Upper lobe of left lung (tissue), 6 donors: ENCODE results near the gene CASS4. TPM values are rescaled to one million over a fixed set of nuclear protein-coding genes. Genes with fewer than 3 reads are reported as not detected.

Experiments
- ATAC-seq, 2 donors: fragments of 200-7000 bp; cut with Tn5 transposase; one replicate each; pipeline ENCODE4 v1.9.1; 2022; ENCODE audit warnings: mild to moderate bottlenecking in 2 of 2, moderate library complexity in 2 of 2; ENCODE audit not compliant: low FRiP score in 2 of 2
- DNase-seq, 2 donors: peaks; one replicate each; pipeline ENCODE4 v3.0.0-alpha.2; 2019 to 2020
- H3K27ac ChIP-seq, 4 donors: fragments of 200-600 bp; sonication (generic); one replicate each; pipeline ENCODE4 v1.5.1; 2016 to 2019
- H3K27me3 ChIP-seq, 4 donors: fragments of 200-600 bp; sonication (generic); one replicate each; pipeline ENCODE4 v1.5.1; 2017 to 2019
- H3K36me3 ChIP-seq, 4 donors: fragments of 200-600 bp; sonication (generic); one replicate each; pipeline ENCODE4 v1.5.1; 2016 to 2019
- H3K4me1 ChIP-seq, 4 donors: fragments of 200-600 bp; sonication (generic); one replicate each; pipeline ENCODE4 v1.5.1; 2018 to 2019
- H3K4me3 ChIP-seq, 4 donors: fragments of 200-600 bp; sonication (generic); one replicate each; pipeline ENCODE4 v1.5.1; 2017 to 2019; ENCODE audit warnings: mild to moderate bottlenecking in 2 of 4, moderate library complexity in 1 of 4
- H3K9me3 ChIP-seq, 4 donors: fragments of 200-600 bp; sonication (generic); one replicate each; pipeline ENCODE4 v1.5.1; 2018 to 2019
- EP300 ChIP-seq, 4 donors: sonication (generic); formaldehyde crosslinking; IDR thresholded peaks; one replicate each; pipeline ENCODE4 v1.5.1; 2017; ENCODE audit warnings: antibody characterized with exemption in 4 of 4, control low read depth in 2 of 4
- POLR2A ChIP-seq, 4 donors: fragments of 450-650 bp; IDR thresholded peaks; one replicate each; pipeline ENCODE4 v1.5.1; 2016 to 2017; ENCODE audit warnings: antibody characterized with exemption in 4 of 4, mild to moderate bottlenecking in 2 of 4
- POLR2AphosphoS5 ChIP-seq, 2 donors: sonication (generic); formaldehyde crosslinking; IDR thresholded peaks; one replicate each; pipeline ENCODE4 v1.5.1; 2017; ENCODE audit warnings: antibody characterized with exemption in 2 of 2
- WGBS, 2 donors: methylation state at CpG; one replicate each; pipeline ENCODE4 v1.1.5; 2017 to 2018; 5-methylcytosine and 5-hydroxymethylcytosine counted together
- total RNA-seq, 6 donors: library from RNA; depleted of rRNA in 4 of 6; stranded (reverse); fragments of >200 nt in 4 of 6; gene quantifications; one replicate each; pipeline versions ENCODE4 v1.1.0 to v1.2.1, GENCODE V29; 2016 to 2021
- TF ChIP-seq, protein P1 (sequence below), 6 experiments: fragments of 450-650 bp in 4 of 6; fragments of 200-600 bp in 2 of 6; sonication (generic) in 2 of 6; IDR thresholded peaks; one replicate each; pipeline ENCODE4 v1.5.1; 2016 to 2019; ENCODE audit warnings: antibody characterized with exemption in 6 of 6
- donor health status: DM: no; HTN: no; CAD: no; lungs with moderate emphysema.
- donor health status: DM: no; HTN: yes; CAD: no; lungs with severe emphysema.

Gene CASS4, protein sequence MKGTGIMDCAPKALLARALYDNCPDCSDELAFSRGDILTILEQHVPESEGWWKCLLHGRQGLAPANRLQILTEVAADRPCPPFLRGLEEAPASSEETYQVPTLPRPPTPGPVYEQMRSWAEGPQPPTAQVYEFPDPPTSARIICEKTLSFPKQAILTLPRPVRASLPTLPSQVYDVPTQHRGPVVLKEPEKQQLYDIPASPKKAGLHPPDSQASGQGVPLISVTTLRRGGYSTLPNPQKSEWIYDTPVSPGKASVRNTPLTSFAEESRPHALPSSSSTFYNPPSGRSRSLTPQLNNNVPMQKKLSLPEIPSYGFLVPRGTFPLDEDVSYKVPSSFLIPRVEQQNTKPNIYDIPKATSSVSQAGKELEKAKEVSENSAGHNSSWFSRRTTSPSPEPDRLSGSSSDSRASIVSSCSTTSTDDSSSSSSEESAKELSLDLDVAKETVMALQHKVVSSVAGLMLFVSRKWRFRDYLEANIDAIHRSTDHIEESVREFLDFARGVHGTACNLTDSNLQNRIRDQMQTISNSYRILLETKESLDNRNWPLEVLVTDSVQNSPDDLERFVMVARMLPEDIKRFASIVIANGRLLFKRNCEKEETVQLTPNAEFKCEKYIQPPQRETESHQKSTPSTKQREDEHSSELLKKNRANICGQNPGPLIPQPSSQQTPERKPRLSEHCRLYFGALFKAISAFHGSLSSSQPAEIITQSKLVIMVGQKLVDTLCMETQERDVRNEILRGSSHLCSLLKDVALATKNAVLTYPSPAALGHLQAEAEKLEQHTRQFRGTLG
- total RNA-seq: 10 to 100 TPM; 13.4 to 31.4 (median 19.5) TPM

GRCh38 chr20:56411759-56412472 lies at the start of gene CASS4:
TSS of gene CASS4 (plus strand) at chr20:56412260. CDS start at chr20:56412459, 199 bp downstream.
- H3K27me3 ChIP-seq: no peaks in the 10 kb centered on the region
- no peaks in the 10 kb centered on the region for H3K9me3 ChIP-seq
- peak within 1 kb of the TSS; percentile 77 to 89 (median 86) for H3K27ac ChIP-seq
- peaks cover 9 to 14% (median 11%) of the 10 kb centered on the region in 4 donors for H3K36me3 ChIP-seq
- TF ChIP-seq EP300 (IDR thresholded peaks at IDR 0.05) (no peak), POLR2A (IDR thresholded peaks at IDR 0.05) (peak in 1 of 4 donors; percentile 55), POLR2AphosphoS5 (IDR thresholded peaks at IDR 0.05) (peak in 1 of 2 donors; percentile 44)
- TF ChIP-seq, protein P1, sequence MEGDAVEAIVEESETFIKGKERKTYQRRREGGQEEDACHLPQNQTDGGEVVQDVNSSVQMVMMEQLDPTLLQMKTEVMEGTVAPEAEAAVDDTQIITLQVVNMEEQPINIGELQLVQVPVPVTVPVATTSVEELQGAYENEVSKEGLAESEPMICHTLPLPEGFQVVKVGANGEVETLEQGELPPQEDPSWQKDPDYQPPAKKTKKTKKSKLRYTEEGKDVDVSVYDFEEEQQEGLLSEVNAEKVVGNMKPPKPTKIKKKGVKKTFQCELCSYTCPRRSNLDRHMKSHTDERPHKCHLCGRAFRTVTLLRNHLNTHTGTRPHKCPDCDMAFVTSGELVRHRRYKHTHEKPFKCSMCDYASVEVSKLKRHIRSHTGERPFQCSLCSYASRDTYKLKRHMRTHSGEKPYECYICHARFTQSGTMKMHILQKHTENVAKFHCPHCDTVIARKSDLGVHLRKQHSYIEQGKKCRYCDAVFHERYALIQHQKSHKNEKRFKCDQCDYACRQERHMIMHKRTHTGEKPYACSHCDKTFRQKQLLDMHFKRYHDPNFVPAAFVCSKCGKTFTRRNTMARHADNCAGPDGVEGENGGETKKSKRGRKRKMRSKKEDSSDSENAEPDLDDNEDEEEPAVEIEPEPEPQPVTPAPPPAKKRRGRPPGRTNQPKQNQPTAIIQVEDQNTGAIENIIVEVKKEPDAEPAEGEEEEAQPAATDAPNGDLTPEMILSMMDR (IDR thresholded peaks at IDR 0.05): peak in 1 of 6 experiments; percentile 22
- WGBS, 2 donors: 42 to 51% methylated on average over 10 of the region's 10 CpGs
- H3K4me1 ChIP-seq: peaks cover 10 to 23% (median 14%) of the 10 kb centered on the region in 4 donors
- ATAC-seq (peak; percentile 84 to 87), DNase-seq (peak in 1 of 2 donors; percentile 57)
- H3K4me3 ChIP-seq: peak within 1 kb of the TSS; percentile 6 to 42 (median 36)

DNA sequence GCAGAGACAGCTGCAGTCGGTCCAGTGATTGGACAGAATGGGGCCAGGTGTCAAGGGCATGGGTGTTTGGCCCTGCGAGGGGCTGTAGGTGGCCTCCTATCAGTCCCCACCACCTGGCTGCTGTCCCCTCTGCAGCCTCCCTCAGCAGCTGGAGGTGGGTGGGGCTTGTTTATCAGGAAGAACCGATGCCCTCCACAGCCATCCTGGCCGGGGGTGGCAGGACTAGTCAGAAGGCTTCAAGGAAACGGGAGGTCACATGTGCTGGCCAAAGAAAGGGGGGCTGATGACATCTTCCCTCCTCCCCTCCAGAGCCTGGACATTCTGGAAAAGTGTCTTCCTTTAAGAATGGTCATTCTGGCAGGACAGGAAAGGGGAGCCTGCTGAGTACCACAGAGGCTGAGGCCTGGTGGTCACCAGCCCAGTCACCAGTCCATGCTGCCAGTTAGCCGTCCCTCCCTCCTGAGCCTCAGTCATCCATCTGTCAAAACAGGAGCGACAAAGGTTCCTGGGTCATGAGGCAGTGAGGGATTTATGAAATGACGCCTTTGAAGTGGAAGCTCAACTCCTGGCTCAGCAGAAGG lies 49.1 kb upstream of the CASS4 start:
- DNase-seq: peak in 1 of 2 donors; percentile 21
- Histone ChIP-seq H3K9me3 (no peaks in the 10 kb centered on the region), H3K27ac (no peak overlapping the region), H3K4me3 (no peak overlapping the region), H3K4me1 (peaks cover 9 to 22% (median 16%) of the 10 kb centered on the region in 4 donors), H3K36me3 (peaks cover 11 to 33% (median 30%) of the 10 kb centered on the region in 4 donors), H3K27me3 (no peaks in the 10 kb centered on the region)
- ATAC-seq: no peak
- 38 to 56% methylated on average over 6 to 8 of the region's 8 CpGs for WGBS, 2 donors
- TF ChIP-seq, protein P1 (IDR thresholded peaks at IDR 0.05): no peak
- TF ChIP-seq POLR2A (IDR thresholded peaks at IDR 0.05): no peak
- no peak for TF ChIP-seq POLR2AphosphoS5 (IDR thresholded peaks at IDR 0.05)
- TF ChIP-seq EP300 (IDR thresholded peaks at IDR 0.05): no peak

DNA sequence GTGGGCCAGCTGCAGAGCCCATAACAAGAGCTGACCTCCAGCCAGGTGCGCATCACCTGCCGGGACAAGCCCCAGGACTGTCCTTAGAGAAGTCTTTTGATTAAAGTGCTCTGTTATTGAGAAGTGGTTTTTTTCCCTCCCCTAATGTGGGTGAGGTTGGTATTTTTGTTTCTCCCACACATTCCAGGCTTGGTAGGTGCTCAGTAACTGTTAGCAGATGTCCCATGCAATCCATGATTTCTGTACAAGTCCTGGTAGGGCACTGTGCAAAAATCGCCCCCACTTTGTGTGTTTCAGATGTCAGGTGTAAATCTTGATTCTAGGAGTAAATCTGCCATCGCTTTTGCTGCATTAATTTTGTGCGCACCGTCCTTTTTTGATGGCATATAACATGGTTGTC lies 48.6 kb upstream of the CASS4 start:
- TF ChIP-seq POLR2AphosphoS5 (IDR thresholded peaks at IDR 0.05) (no peak), POLR2A (IDR thresholded peaks at IDR 0.05) (no peak), EP300 (IDR thresholded peaks at IDR 0.05) (no peak)
- TF ChIP-seq, protein P1 (IDR thresholded peaks at IDR 0.05): no peak
- H3K4me1 ChIP-seq: peaks cover 9 to 22% (median 16%) of the 10 kb centered on the region in 4 donors
- no peak overlapping the region for H3K4me3 ChIP-seq
- H3K9me3 ChIP-seq: no peaks in the 10 kb centered on the region
- H3K36me3 ChIP-seq: peaks cover 11 to 39% (median 33%) of the 10 kb centered on the region in 4 donors
- no peak for ATAC-seq
- H3K27ac ChIP-seq: no peak overlapping the region
- DNase-seq: no peak
- H3K27me3 ChIP-seq: no peaks in the 10 kb centered on the region
- 91 to 94% methylated on average over 6 of the region's 6 CpGs for WGBS, 2 donors

- no peak for DNase-seq
- H3K4me3 ChIP-seq: no peak overlapping the region
- TF ChIP-seq POLR2A (IDR thresholded peaks at IDR 0.05): no peak
- no peak for TF ChIP-seq EP300 (IDR thresholded peaks at IDR 0.05)
- no peaks in the 10 kb centered on the region for H3K9me3 ChIP-seq
- 85 to 86% methylated on average over 6 of the region's 6 CpGs for WGBS, 2 donors
- no peak overlapping the region for H3K27ac ChIP-seq
- peaks cover 11 to 53% (median 35%) of the 10 kb centered on the region in 4 donors for H3K36me3 ChIP-seq
- ATAC-seq: no peak
- H3K4me1 ChIP-seq: no peaks in the 10 kb centered on the region
- H3K27me3 ChIP-seq: no peaks in the 10 kb centered on the region
These were observed 43.5 kb upstream of the CASS4 start for GRCh38 chr20:56368351-56369134.
